ENCODE results near the gene PSTPIP1. TPM values are rescaled to one million over a fixed set of nuclear protein-coding genes. Genes with fewer than 3 reads are reported as not detected.

The PSTPIP1 gene
- total and polyA plus RNA-seq, 2 donors (not counting 1 experiment from before 2014, with no cell fraction given), result 0.56 to 1.5 TPM

DNA sequence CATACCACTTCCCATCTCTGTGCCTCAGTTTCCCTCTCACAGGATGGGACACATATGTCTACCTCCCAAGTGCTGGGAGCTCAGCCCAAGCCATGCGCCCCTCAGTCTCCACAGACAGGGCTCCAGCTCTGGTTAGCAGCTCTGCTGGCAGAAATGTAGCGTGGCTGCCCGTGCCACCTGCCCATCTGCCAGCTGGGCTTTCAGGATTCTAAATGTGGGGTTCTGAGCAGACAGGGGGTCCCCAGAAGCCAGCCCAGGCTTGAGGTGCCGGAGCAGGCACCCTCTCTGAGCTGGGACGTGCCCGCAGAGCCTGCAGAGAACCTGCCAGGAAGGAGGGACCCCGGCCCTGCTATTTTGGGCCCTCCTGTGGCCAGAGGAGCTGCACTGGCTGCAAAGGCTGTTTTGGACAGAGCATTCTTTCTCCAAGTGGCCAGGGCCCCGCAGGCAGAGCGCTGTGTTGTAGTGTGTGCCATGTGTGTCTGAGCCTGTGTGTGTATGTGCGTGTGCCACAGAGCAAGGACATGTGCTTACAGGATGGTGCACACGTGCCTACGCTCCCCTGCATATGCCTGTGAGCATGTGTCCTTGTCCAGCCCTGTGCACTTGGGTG, 31.7 kb downstream of the PSTPIP1 start:
- no peak for DNase-seq (ENCODE audit: low read depth in 2 of 2)
- Histone ChIP-seq H3K4me3 (replicated peaks in 1 of 4; ENCODE audit: control extremely low read depth in 1 of 4, insufficient read depth in 1 of 4, low read depth in 3 of 4, low read length in 4 of 4) (no peak overlapping the region), H3K4me2 (ENCODE audit: extremely low read depth, insufficient read depth, low read length) (no peak overlapping the region), H3K4me1 (ENCODE audit: control insufficient read depth, extremely low read depth, insufficient read depth, low read length) (peaks cover 7% of the 10 kb centered on the region), H2AFZ (ENCODE audit: low read length) (no peak overlapping the region), H3K27ac (ENCODE audit: insufficient read depth, low read length) (no peak overlapping the region), H3K9ac (ENCODE audit: insufficient read depth, low read length) (no peak overlapping the region), H3K79me2 (ENCODE audit: control insufficient read depth, insufficient read depth, low read length) (no peaks in the 10 kb centered on the region), H4K20me1 (ENCODE audit: control insufficient read depth, extremely low read depth, insufficient read depth, low read length) (no peaks in the 10 kb centered on the region), H3K27me3 (ENCODE audit: control insufficient read depth, insufficient read depth, low read length) (no peaks in the 10 kb centered on the region), H3K36me3 (ENCODE audit: control insufficient read depth, insufficient read depth, low read length) (no peaks in the 10 kb centered on the region), H3K9me3 (ENCODE audit: control insufficient read depth, insufficient read depth, low read depth, low read length) (no peaks in the 10 kb centered on the region)
- no peak for TF ChIP-seq EZH2 (IDR thresholded peaks at IDR 0.05; ENCODE audit: low read length, missing control alignments)
- TF ChIP-seq, protein P1, sequence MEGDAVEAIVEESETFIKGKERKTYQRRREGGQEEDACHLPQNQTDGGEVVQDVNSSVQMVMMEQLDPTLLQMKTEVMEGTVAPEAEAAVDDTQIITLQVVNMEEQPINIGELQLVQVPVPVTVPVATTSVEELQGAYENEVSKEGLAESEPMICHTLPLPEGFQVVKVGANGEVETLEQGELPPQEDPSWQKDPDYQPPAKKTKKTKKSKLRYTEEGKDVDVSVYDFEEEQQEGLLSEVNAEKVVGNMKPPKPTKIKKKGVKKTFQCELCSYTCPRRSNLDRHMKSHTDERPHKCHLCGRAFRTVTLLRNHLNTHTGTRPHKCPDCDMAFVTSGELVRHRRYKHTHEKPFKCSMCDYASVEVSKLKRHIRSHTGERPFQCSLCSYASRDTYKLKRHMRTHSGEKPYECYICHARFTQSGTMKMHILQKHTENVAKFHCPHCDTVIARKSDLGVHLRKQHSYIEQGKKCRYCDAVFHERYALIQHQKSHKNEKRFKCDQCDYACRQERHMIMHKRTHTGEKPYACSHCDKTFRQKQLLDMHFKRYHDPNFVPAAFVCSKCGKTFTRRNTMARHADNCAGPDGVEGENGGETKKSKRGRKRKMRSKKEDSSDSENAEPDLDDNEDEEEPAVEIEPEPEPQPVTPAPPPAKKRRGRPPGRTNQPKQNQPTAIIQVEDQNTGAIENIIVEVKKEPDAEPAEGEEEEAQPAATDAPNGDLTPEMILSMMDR (conservative IDR thresholded peaks at IDR 0.05 in 1 of 2, IDR thresholded peaks at IDR 0.05 in 1 of 2; ENCODE audit: low read depth in 1 of 2, low read length in 2 of 2), result no peak

DNA sequence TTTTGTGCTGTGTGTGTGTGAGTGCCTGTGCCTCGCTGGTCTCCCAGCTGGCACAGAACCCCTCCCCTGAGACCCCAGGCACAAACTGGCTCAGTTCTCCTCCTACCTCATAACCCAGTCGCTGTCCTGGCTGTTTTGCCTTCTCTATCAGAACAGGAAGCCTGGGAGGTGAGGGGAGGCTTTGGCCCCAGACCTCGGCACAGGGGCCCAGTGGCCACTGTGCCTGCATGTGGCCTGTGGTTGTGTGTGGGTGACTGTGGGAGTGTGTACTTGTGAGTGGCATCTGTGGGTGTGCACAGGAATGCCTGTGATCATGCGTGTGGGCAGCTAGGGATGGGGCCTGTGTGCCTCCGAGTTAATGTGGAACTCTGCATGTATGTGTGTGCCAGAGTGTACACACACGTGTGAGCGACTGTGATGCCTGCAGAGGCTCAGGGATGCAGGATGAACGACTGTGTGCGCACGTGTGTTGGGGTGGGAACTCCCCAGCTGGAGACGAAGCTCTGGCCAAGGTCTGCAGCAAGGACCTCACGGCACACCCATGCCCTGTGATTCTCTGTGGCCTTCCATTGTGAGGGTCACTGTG, 32.3 kb downstream of the PSTPIP1 start:
- no peaks in the 10 kb centered on the region for H3K79me2 ChIP-seq (ENCODE audit: control insufficient read depth, insufficient read depth, low read length)
- no peaks in the 10 kb centered on the region for H3K36me3 ChIP-seq (ENCODE audit: control insufficient read depth, insufficient read depth, low read length)
- peaks cover 2% of the 10 kb centered on the region for H3K4me1 ChIP-seq (ENCODE audit: control insufficient read depth, extremely low read depth, insufficient read depth, low read length)
- H3K4me2 ChIP-seq (ENCODE audit: extremely low read depth, insufficient read depth, low read length), result no peak overlapping the region
- no peaks in the 10 kb centered on the region for H3K9me3 ChIP-seq (ENCODE audit: control insufficient read depth, insufficient read depth, low read depth, low read length)
- no peaks in the 10 kb centered on the region for H3K27me3 ChIP-seq (ENCODE audit: control insufficient read depth, insufficient read depth, low read length)
- TF ChIP-seq, protein P1 (conservative IDR thresholded peaks at IDR 0.05 in 1 of 2, IDR thresholded peaks at IDR 0.05 in 1 of 2; ENCODE audit: low read depth in 1 of 2, low read length in 2 of 2), result no peak
- no peak for TF ChIP-seq EZH2 (IDR thresholded peaks at IDR 0.05; ENCODE audit: low read length, missing control alignments)
- no peak overlapping the region for H3K4me3 ChIP-seq (replicated peaks in 1 of 4; ENCODE audit: control extremely low read depth in 1 of 4, insufficient read depth in 1 of 4, low read depth in 3 of 4, low read length in 4 of 4)
- no peak overlapping the region for H3K9ac ChIP-seq (ENCODE audit: insufficient read depth, low read length)
- no peak for DNase-seq (ENCODE audit: low read depth in 2 of 2)
- H3K27ac ChIP-seq (ENCODE audit: insufficient read depth, low read length), result no peak overlapping the region
- no peaks in the 10 kb centered on the region for H4K20me1 ChIP-seq (ENCODE audit: control insufficient read depth, extremely low read depth, insufficient read depth, low read length)
- H2AFZ ChIP-seq (ENCODE audit: low read length), result no peak overlapping the region

DNA sequence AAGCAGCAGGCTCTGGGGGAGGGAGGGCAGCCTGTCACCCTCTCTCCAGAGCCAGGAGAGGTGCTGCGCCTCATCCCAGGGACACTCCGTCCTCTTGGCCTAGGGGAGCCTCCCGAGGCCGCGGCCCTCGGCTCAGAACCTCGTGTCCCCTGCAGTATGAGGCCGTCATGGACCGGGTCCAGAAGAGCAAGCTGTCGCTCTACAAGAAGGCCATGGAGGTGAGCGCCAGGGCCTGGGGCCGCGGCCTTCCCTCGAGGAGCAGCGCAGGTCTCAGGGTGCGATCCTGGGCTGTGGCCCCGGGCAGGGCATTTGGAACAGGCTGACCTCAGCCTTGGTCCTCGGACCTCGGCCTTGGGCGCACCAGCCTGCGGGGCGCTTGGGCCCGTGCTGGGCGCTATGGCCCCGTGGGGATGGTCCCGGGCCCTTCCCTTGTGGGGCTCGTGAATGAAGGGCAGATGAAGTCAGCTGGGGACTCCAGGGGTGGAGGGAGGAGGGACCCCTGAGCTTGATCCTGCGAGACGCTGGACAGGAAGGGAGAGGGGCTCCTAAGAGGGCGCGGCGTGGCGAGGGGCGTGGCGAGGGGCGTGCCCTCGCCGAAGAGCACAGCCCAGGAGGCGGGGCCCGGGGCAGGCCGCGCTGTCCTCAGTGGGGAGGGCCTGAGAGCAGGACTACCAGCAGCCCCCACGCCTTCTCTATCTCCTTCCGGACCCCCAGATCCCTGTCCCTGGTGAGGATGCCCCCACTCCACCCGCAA, 32.9 kb downstream of the PSTPIP1 start:
- TF ChIP-seq, protein P1 (conservative IDR thresholded peaks at IDR 0.05 in 1 of 2, IDR thresholded peaks at IDR 0.05 in 1 of 2; ENCODE audit: low read depth in 1 of 2, low read length in 2 of 2), result no peak
- no peak for TF ChIP-seq EZH2 (IDR thresholded peaks at IDR 0.05; ENCODE audit: low read length, missing control alignments)
- H3K4me3 ChIP-seq (replicated peaks in 1 of 4; ENCODE audit: control extremely low read depth in 1 of 4, insufficient read depth in 1 of 4, low read depth in 3 of 4, low read length in 4 of 4), result peak overlapping the region in 1 of 4 experiments; percentile 31
- peak overlapping the region; percentile 13 for H3K4me2 ChIP-seq (ENCODE audit: extremely low read depth, insufficient read depth, low read length)

More for the DNA sequence above, 32.9 kb downstream of the PSTPIP1 start:
- H2AFZ ChIP-seq (ENCODE audit: low read length), result no peak overlapping the region
- DNase-seq (ENCODE audit: low read depth in 2 of 2), result peak in 1 of 2 donors; percentile 20
- no peaks in the 10 kb centered on the region for H3K36me3 ChIP-seq (ENCODE audit: control insufficient read depth, insufficient read depth, low read length)
- H3K27ac ChIP-seq (ENCODE audit: insufficient read depth, low read length), result no peak overlapping the region
- H4K20me1 ChIP-seq (ENCODE audit: control insufficient read depth, extremely low read depth, insufficient read depth, low read length), result no peaks in the 10 kb centered on the region
- H3K27me3 ChIP-seq (ENCODE audit: control insufficient read depth, insufficient read depth, low read length), result no peaks in the 10 kb centered on the region
- no peaks in the 10 kb centered on the region for H3K9me3 ChIP-seq (ENCODE audit: control insufficient read depth, insufficient read depth, low read depth, low read length)
- no peak overlapping the region for H3K9ac ChIP-seq (ENCODE audit: insufficient read depth, low read length)
- H3K4me1 ChIP-seq (ENCODE audit: control insufficient read depth, extremely low read depth, insufficient read depth, low read length), result no peaks in the 10 kb centered on the region
- H3K79me2 ChIP-seq (ENCODE audit: control insufficient read depth, insufficient read depth, low read length), result no peaks in the 10 kb centered on the region
